SK-N-SH treated with all-trans-retinoic acid at 6 μM for 48 hours (cell line): ENCODE results near the gene ZBTB48.

ENCODE experiments used
- ATAC-seq: fragments of 200-7000 bp; cut with Tn5 transposase; 3 replicates; pipeline ENCODE4 v1.9.1; 2020; ENCODE audit warnings: mild to moderate bottlenecking, moderate library complexity
- BACH2 ChIP-seq: fragments of 250-450 bp; sonication (Bioruptor Pico); IDR thresholded peaks from 2 replicates; pipeline ENCODE4 v1.9.0; 2021; ENCODE audit warnings: mild to moderate bottlenecking, borderline replicate concordance
- CSDC2 ChIP-seq: fragments of 250-450 bp; sonication (Bioruptor Pico); IDR thresholded peaks from 2 replicates; pipeline ENCODE4 v1.5.0; 2020; ENCODE audit warnings: mild to moderate bottlenecking, moderate library complexity
- ESRRG ChIP-seq: fragments of 250-450 bp; sonication (Bioruptor Pico); IDR thresholded peaks from 2 replicates; pipeline ENCODE4 v1.6.1; 2021; ENCODE audit warnings: mild to moderate bottlenecking
- GLIS3 ChIP-seq: fragments of 250-450 bp; sonication (Bioruptor Pico); IDR thresholded peaks from 2 replicates; pipeline ENCODE4 v1.5.0; 2020; ENCODE audit warnings: mild to moderate bottlenecking, moderate library complexity
- ISL1 ChIP-seq: fragments of 250-450 bp; sonication (Bioruptor Pico); IDR thresholded peaks from 2 replicates; pipeline ENCODE4 v2.1.2; 2022; ENCODE audit warnings: mild to moderate bottlenecking, moderate library complexity
- OSR1 ChIP-seq: fragments of 250-450 bp; sonication (Bioruptor Pico); IDR thresholded peaks from 2 replicates; pipeline ENCODE4 v1.8.0; 2022; ENCODE audit warnings: moderate library complexity, mild to moderate bottlenecking, inconsistent platforms
- PPARA ChIP-seq: fragments of 250-450 bp; sonication (Bioruptor Pico); IDR thresholded peaks from 2 replicates; pipeline ENCODE4 v1.5.0; 2020; ENCODE audit warnings: mild to moderate bottlenecking, borderline replicate concordance
- RARB ChIP-seq: fragments of 250-450 bp; sonication (Bioruptor Pico); IDR thresholded peaks from 2 replicates; pipeline ENCODE4 v1.8.0; 2021; ENCODE audit warnings: mild to moderate bottlenecking, moderate library complexity
- SNAI2 ChIP-seq: fragments of 250-450 bp; sonication (Bioruptor Pico); IDR thresholded peaks from 2 replicates; pipeline ENCODE4 v1.5.0; 2020; ENCODE audit warnings: mild to moderate bottlenecking, moderate library complexity
- TCF4 ChIP-seq: fragments of 250-450 bp; sonication (Bioruptor Pico); IDR thresholded peaks from 2 replicates; pipeline ENCODE4 v1.8.0; 2021; ENCODE audit warnings: mild to moderate bottlenecking, moderate library complexity, borderline replicate concordance
- TOX ChIP-seq: fragments of 250-450 bp; sonication (Bioruptor Pico); IDR thresholded peaks from 2 replicates; pipeline ENCODE4 v1.8.0; 2021; ENCODE audit warnings: mild to moderate bottlenecking, moderate library complexity, borderline replicate concordance
- ZC3H10 ChIP-seq: fragments of 250-450 bp; sonication (Bioruptor Pico); IDR thresholded peaks from 2 replicates; pipeline ENCODE4 v1.5.1; 2021; ENCODE audit warnings: mild to moderate bottlenecking, moderate library complexity
- ZFP3 ChIP-seq: fragments of 250-450 bp; sonication (Bioruptor Pico); IDR thresholded peaks from 2 replicates; pipeline ENCODE4 v1.5.0; 2020; ENCODE audit warnings: mild to moderate bottlenecking, moderate library complexity
- ZFP30 ChIP-seq: fragments of 450-650 bp; formaldehyde crosslinking; IDR thresholded peaks from 2 replicates; pipeline ENCODE4 v1.5.0; 2022; ENCODE audit warnings: mild to moderate bottlenecking, moderate library complexity
- ZNF565 ChIP-seq: fragments of 450-650 bp; formaldehyde crosslinking; conservative IDR thresholded peaks from 2 replicates; pipeline ENCODE4 v1.5.0; 2020; ENCODE audit warnings: low read depth, mild to moderate bottlenecking, moderate library complexity
- ZNF70 ChIP-seq: fragments of 450-650 bp; formaldehyde crosslinking; IDR thresholded peaks from 2 replicates; pipeline ENCODE4 v1.5.0; 2020; ENCODE audit warnings: mild to moderate bottlenecking, moderate library complexity
- ZNF8 ChIP-seq: fragments of 450-650 bp; formaldehyde crosslinking; IDR thresholded peaks from 2 replicates; pipeline ENCODE4 v1.5.0; 2020; ENCODE audit warnings: mild to moderate bottlenecking, moderate library complexity
- TF ChIP-seq, protein P1 (sequence below): fragments of 250-450 bp; sonication (Bioruptor Pico); IDR thresholded peaks from 2 replicates; pipeline ENCODE4 v1.8.0; 2021; ENCODE audit warnings: low read depth, mild to moderate bottlenecking, moderate library complexity, borderline replicate concordance
- TF ChIP-seq, protein P2 (sequence below): fragments of 250-450 bp; sonication (Bioruptor Pico); IDR thresholded peaks from 2 replicates; pipeline ENCODE4 v1.5.0; 2020; ENCODE audit warnings: mild to moderate bottlenecking, moderate library complexity
- TF ChIP-seq, protein P3 (sequence below): fragments of 250-450 bp; sonication (Bioruptor Pico); IDR thresholded peaks from 2 replicates; pipeline ENCODE4 v1.5.1; 2021; ENCODE audit warnings: mild to moderate bottlenecking, moderate library complexity
- TF ChIP-seq, protein P4 (sequence below): fragments of 250-450 bp; sonication (Bioruptor Pico); IDR thresholded peaks from 2 replicates; pipeline ENCODE4 v1.8.0; 2020; ENCODE audit warnings: mild to moderate bottlenecking, moderate library complexity, borderline replicate concordance

The ZBTB48 gene

DNA sequence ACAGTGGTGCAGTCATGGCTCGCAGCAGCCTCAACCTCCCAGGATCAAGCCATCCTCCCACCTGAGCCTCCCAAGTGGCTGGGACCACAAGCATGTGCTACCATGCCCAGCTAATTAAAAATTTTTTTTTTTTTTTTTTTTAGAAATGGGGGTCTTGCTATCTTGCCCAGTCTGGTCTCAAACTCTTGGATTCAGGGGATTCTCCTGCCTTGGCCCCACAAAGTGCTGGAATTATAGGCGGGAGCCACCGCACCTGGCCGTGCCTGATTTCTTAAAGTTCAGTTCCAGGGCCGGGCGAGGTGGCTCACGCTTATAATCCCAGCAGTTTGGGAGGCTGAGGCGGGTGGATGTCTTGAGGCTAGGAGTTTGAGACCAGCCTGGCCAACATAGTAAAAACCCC is 51.3 kb downstream of the ZBTB48 start:
- TF ChIP-seq ZNF70 (no peak), ZNF565 (no peak), TCF4 (CRISPR knock-in tag) (no peak), OSR1 (CRISPR knock-in tag) (no peak), TOX (CRISPR knock-in tag) (no peak), ESRRG (CRISPR knock-in tag) (no peak), SNAI2 (CRISPR knock-in tag) (no peak), ZNF8 (CRISPR knock-in tag) (no peak), RARB (no peak), ISL1 (no peak), ZC3H10 (CRISPR knock-in tag) (no peak)
- TF ChIP-seq, protein P1, sequence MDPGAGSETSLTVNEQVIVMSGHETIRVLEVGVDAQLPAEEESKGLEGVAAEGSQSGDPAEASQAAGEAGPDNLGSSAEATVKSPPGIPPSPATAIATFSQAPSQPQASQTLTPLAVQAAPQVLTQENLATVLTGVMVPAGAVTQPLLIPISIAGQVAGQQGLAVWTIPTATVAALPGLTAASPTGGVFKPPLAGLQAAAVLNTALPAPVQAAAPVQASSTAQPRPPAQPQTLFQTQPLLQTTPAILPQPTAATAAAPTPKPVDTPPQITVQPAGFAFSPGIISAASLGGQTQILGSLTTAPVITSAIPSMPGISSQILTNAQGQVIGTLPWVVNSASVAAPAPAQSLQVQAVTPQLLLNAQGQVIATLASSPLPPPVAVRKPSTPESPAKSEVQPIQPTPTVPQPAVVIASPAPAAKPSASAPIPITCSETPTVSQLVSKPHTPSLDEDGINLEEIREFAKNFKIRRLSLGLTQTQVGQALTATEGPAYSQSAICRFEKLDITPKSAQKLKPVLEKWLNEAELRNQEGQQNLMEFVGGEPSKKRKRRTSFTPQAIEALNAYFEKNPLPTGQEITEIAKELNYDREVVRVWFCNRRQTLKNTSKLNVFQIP (CRISPR knock-in tag): no peak
- TF ChIP-seq, protein P2, sequence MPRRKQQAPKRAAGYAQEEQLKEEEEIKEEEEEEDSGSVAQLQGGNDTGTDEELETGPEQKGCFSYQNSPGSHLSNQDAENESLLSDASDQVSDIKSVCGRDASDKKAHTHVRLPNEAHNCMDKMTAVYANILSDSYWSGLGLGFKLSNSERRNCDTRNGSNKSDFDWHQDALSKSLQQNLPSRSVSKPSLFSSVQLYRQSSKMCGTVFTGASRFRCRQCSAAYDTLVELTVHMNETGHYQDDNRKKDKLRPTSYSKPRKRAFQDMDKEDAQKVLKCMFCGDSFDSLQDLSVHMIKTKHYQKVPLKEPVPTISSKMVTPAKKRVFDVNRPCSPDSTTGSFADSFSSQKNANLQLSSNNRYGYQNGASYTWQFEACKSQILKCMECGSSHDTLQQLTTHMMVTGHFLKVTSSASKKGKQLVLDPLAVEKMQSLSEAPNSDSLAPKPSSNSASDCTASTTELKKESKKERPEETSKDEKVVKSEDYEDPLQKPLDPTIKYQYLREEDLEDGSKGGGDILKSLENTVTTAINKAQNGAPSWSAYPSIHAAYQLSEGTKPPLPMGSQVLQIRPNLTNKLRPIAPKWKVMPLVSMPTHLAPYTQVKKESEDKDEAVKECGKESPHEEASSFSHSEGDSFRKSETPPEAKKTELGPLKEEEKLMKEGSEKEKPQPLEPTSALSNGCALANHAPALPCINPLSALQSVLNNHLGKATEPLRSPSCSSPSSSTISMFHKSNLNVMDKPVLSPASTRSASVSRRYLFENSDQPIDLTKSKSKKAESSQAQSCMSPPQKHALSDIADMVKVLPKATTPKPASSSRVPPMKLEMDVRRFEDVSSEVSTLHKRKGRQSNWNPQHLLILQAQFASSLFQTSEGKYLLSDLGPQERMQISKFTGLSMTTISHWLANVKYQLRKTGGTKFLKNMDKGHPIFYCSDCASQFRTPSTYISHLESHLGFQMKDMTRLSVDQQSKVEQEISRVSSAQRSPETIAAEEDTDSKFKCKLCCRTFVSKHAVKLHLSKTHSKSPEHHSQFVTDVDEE (CRISPR knock-in tag): no peak
- TF ChIP-seq, protein P3, sequence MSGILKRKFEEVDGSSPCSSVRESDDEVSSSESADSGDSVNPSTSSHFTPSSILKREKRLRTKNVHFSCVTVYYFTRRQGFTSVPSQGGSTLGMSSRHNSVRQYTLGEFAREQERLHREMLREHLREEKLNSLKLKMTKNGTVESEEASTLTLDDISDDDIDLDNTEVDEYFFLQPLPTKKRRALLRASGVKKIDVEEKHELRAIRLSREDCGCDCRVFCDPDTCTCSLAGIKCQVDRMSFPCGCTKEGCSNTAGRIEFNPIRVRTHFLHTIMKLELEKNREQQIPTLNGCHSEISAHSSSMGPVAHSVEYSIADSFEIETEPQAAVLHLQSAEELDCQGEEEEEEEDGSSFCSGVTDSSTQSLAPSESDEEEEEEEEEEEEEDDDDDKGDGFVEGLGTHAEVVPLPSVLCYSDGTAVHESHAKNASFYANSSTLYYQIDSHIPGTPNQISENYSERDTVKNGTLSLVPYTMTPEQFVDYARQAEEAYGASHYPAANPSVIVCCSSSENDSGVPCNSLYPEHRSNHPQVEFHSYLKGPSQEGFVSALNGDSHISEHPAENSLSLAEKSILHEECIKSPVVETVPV (CRISPR knock-in tag): no peak
- TF ChIP-seq, all 23 proteins: peak for 0
- no peak for ATAC-seq

DNA sequence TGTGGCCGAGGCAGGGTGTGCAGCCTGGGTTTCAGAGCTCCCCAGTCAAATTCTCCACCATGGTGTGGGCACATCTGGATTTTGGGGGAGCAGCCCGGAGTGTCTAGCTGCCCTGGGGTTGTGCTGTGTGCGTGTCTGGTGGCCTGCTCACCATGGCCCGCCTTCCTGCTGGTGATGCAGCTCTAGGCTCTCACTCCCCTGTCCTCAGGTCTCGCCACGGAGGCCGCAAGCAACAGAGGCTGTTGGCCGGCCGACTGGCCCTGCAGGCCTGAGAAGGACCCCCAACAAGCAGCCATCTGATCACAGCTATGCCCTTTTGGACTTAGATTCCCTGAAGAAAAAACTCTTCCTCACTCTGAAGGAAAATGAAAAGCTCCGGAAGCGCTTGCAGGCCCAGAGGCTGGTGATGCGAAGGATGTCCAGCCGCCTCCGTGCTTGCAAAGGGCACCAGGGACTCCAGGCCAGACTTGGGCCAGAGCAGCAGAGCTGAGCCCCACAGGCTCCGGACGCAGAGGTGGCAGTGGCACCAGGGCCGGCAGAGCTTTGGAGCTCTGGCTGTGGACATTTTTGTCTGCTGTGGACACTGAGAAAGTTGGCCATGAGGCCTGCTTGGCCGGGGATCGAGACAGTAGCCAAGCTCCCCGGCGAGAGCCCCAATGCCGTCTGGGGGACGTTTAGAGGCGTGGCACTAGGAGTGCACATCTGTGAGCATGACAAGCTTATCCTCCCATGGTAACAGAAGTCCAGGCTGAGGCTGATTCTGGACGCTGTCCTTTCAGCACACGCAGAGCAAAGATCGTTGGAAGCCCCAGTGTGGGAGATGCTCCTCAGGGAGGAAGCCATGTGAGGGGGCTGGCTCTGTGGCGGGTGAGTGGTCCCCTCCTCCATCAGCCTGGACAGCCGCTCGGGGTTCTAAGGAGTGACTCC is 53.1 kb downstream of the ZBTB48 start:
- TF ChIP-seq PPARA (CRISPR knock-in tag) (no peak), RARB (no peak)
- TF ChIP-seq, protein P4, sequence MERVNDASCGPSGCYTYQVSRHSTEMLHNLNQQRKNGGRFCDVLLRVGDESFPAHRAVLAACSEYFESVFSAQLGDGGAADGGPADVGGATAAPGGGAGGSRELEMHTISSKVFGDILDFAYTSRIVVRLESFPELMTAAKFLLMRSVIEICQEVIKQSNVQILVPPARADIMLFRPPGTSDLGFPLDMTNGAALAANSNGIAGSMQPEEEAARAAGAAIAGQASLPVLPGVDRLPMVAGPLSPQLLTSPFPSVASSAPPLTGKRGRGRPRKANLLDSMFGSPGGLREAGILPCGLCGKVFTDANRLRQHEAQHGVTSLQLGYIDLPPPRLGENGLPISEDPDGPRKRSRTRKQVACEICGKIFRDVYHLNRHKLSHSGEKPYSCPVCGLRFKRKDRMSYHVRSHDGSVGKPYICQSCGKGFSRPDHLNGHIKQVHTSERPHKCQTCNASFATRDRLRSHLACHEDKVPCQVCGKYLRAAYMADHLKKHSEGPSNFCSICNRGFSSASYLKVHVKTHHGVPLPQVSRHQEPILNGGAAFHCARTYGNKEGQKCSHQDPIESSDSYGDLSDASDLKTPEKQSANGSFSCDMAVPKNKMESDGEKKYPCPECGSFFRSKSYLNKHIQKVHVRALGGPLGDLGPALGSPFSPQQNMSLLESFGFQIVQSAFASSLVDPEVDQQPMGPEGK (CRISPR knock-in tag): no peak
- ATAC-seq: no peak

DNA sequence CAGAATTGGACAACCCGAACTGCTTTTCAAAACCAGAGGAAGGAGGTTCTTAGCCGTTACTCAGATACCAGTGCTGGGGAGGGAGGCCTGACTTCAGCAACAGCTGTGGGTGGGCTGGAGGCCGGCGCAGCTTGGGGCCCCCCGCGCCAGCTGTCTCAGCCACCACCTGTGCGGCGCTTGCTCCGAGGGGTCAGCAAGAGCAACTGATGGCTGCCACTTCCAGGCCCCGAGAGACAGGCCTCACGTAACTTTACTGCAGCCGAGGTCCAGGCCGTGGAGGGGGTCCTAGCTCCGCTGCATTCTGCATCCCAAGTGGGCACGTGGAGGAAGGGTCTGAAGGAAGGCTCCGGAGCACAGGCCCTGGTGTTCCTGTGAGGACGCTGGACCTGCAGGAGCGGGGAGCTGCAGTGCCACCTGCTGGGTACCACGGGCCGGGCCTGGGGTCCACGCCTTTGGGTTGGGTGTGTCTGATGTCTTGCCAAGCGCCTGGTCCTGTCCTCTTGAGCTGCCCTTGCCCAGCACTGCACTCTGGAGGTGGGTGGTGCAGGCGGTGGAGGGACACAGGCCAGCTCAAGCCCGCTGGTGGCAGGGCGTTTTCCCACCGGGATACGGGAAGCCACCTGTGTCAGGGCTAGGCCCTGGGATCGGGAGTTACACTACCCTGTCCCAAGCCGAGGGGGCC is 54.7 kb downstream of the ZBTB48 start:
- peak; percentile 76 for ATAC-seq
- TF ChIP-seq TCF4 (CRISPR knock-in tag): no peak
- no peak for TF ChIP-seq ZFP3 (CRISPR knock-in tag)
- TF ChIP-seq, protein P2 (CRISPR knock-in tag): no peak
- no peak for TF ChIP-seq ESRRG (CRISPR knock-in tag)
- TF ChIP-seq ZNF8 (CRISPR knock-in tag): no peak
- TF ChIP-seq GLIS3 (CRISPR knock-in tag): no peak
- no peak for TF ChIP-seq CSDC2
- no peak for TF ChIP-seq BACH2
- no peak for TF ChIP-seq TOX (CRISPR knock-in tag)
- TF ChIP-seq, protein P4 (CRISPR knock-in tag): no peak
- TF ChIP-seq ZFP30 (CRISPR knock-in tag): no peak
- no peak for TF ChIP-seq OSR1 (CRISPR knock-in tag)
- no peak for TF ChIP-seq PPARA (CRISPR knock-in tag)
- TF ChIP-seq ZC3H10 (CRISPR knock-in tag): no peak
- TF ChIP-seq, protein P1 (CRISPR knock-in tag): no peak
